ENCODE data around the gene SLC35G6.

DNA sequence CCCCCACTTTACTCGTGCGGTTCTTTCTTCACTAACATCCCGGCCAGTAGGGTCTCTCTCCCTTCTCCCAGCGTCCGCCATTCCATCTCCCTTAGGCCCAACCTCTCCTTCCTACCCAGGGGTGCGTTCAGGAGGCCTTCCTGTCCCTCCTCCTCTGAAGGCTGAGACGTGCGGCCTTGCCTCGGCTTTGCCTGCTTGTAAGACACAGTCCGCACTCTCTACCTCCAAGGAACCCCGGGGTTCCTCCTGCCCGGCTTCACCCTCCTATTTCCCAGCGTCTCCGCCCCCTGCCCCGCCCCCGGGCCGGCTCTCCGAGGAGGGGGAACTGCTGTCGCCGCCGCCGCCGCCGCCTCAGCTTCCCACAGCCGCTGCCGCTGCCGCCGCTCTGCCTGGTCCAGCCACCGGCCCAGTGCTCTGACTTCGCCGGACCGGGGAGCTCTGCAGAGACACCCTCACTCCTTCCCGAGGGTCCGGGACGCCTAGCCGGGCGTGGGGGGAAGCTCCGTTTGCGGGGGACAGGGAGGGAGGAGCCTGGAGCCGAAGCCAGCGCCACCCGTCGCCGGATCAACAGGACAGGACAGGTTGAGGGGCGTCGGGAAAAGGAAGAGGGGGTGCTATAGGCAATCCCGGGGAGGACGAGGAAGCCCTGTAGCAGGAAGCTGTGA lies 43.2 kb upstream of the SLC35G6 start:
- TF ChIP-seq, protein P1, sequence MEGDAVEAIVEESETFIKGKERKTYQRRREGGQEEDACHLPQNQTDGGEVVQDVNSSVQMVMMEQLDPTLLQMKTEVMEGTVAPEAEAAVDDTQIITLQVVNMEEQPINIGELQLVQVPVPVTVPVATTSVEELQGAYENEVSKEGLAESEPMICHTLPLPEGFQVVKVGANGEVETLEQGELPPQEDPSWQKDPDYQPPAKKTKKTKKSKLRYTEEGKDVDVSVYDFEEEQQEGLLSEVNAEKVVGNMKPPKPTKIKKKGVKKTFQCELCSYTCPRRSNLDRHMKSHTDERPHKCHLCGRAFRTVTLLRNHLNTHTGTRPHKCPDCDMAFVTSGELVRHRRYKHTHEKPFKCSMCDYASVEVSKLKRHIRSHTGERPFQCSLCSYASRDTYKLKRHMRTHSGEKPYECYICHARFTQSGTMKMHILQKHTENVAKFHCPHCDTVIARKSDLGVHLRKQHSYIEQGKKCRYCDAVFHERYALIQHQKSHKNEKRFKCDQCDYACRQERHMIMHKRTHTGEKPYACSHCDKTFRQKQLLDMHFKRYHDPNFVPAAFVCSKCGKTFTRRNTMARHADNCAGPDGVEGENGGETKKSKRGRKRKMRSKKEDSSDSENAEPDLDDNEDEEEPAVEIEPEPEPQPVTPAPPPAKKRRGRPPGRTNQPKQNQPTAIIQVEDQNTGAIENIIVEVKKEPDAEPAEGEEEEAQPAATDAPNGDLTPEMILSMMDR (IDR thresholded peaks at IDR 0.05), result no peak
- TF ChIP-seq EP300 (IDR thresholded peaks at IDR 0.05) (no peak), POLR2A (IDR thresholded peaks at IDR 0.05) (no peak)

All from ovary (tissue), 3 donors.